GM18858 (cell line): ENCODE data around the gene GSC2.

ENCODE experiments used
- ATAC-seq: cut with Tn5 transposase; IDR thresholded peaks from one replicate; pipeline ENCODE4 v1.9.1; 2021; ENCODE audit not compliant: unreplicated experiment

The GSC2 gene

GRCh38 chr22:19136915-19137314 lies 13.2 kb downstream of the GSC2 start:
- no peak for ATAC-seq

- no peak for ATAC-seq
These were observed 15.2 kb downstream of the GSC2 start for GRCh38 chr22:19134874-19135273.

GRCh38 chr22:19134176-19134831 lies 15.8 kb downstream of the GSC2 start:
- ATAC-seq, result no peak

- no peak for ATAC-seq
These were observed 16.5 kb downstream of the GSC2 start for GRCh38 chr22:19133561-19133960.

- no peak for ATAC-seq
These were observed 17.2 kb downstream of the GSC2 start for GRCh38 chr22:19132693-19133400.

- no peak for ATAC-seq
These were observed 17.9 kb downstream of the GSC2 start for GRCh38 chr22:19132153-19132552.

GRCh38 chr22:19131685-19132015 lies 18.4 kb downstream of the GSC2 start:
- ATAC-seq, result no peak

GRCh38 chr22:19130959-19131684 lies 19.0 kb downstream of the GSC2 start, which contains the start of gene TSSK2:
TSSK2 (plus strand) TSS chr22:19131308; CDS start chr22:19131400, 92 bp downstream.
- no peak for ATAC-seq

- no peak for ATAC-seq
These were observed 20.2 kb downstream of the GSC2 start for GRCh38 chr22:19129871-19130270.

- no peak for ATAC-seq
These were observed 21.0 kb downstream of the GSC2 start for GRCh38 chr22:19128946-19129727.

- ATAC-seq, result no peak
These were observed 22.1 kb downstream of the GSC2 start for GRCh38 chr22:19128009-19128401.

GRCh38 chr22:19127329-19128008 lies 22.6 kb downstream of the GSC2 start:
- no peak for ATAC-seq

- ATAC-seq, result no peak
These were observed 23.5 kb downstream of the GSC2 start for GRCh38 chr22:19126309-19127273.

GRCh38 chr22:19125474-19126308 lies 24.4 kb downstream of the GSC2 start:
- no peak for ATAC-seq

GRCh38 chr22:19125011-19125410 lies 25.1 kb downstream of the GSC2 start:
- ATAC-seq, result no peak

GRCh38 chr22:19124377-19124776 lies 25.7 kb downstream of the GSC2 start:
- no peak for ATAC-seq

GRCh38 chr22:19123936-19124335 lies 26.2 kb downstream of the GSC2 start:
- ATAC-seq, result no peak

GRCh38 chr22:19122752-19123492 lies 27.2 kb downstream of the GSC2 start:
- no peak for ATAC-seq
